Renal pelvis (tissue), 3 donors: ENCODE measurements around the gene SLC35A1. TPM values are rescaled to one million over a fixed set of nuclear protein-coding genes. Genes with fewer than 3 reads are reported as not detected.

Experiments used
- polyA plus RNA-seq, 3 donors: library from polyadenylated mRNA; unstranded; fragments of 120-200 nt; gene quantifications; one replicate each; pipeline ENCODE4 v1.2.1, GENCODE V29; 2013; ENCODE audit not compliant: insufficient read length in 3 of 3

Gene SLC35A1
- polyA plus RNA-seq, 3 donors: 39.8 to 40.0 (median 40.0) TPM

Other genes starting within 250 kb of the SLC35A1 start
- 10 to 100 TPM; 14.6 to 26.6 (median 25.3) TPM for gene SMIM8, start 150.4 kb upstream of the SLC35A1 start, polyA plus RNA-seq
- gene GJB7, start 143.7 kb upstream of the SLC35A1 start, polyA plus RNA-seq: under 1 TPM in 2 of 3 donors, not detected in 1; 0.22 to 0.23 TPM
- 1 to 10 TPM; 2.4 to 6.5 (median 5.6) TPM for gene C6orf163, start 128.2 kb upstream of the SLC35A1 start, polyA plus RNA-seq
- 1 to 10 TPM; 2.9 to 4.2 (median 4.0) TPM for gene CFAP206, start 65.0 kb upstream of the SLC35A1 start, polyA plus RNA-seq
- gene RARS2, start 117.0 kb downstream of the SLC35A1 start, polyA plus RNA-seq: 10 to 100 TPM; 53.2 to 59.3 (median 58.2) TPM
- gene ORC3, start 117.2 kb downstream of the SLC35A1 start, polyA plus RNA-seq: 10 to 100 TPM; 37.2 to 41.2 (median 38.3) TPM
- gene AKIRIN2, start 229.3 kb downstream of the SLC35A1 start, polyA plus RNA-seq: 10 to 100 TPM; 60.8 to 66.5 (median 66.4) TPM